Stimulated activated CD8-positive, alpha-beta memory T cell treated with anti-CD3 and anti-CD28 coated beads, Interleukin-12 subunit alpha, Interleukin-12 subunit beta, amount 100 ng/mL, for 24 hours (primary cell): Measurements from ENCODE around the gene GPRC5D.
A peak's percentile ranks its signal among the peaks of the same experiment; 100 is the strongest.

Experiments used
- DNase-seq: peaks from one replicate; pipeline ENCODE4 v3.0.0-alpha.2; 2020; ENCODE audit errors: extremely low read depth

GPRC5D gene

GRCh38 chr12:12952036-12952435 lies at the start of gene GPRC5D:
Gene GPRC5D, minus strand, starts transcription at chr12:12952170. Its CDS starts 1,786 bp downstream, at chr12:12950384.
- DNase-seq, result no peak

DNA sequence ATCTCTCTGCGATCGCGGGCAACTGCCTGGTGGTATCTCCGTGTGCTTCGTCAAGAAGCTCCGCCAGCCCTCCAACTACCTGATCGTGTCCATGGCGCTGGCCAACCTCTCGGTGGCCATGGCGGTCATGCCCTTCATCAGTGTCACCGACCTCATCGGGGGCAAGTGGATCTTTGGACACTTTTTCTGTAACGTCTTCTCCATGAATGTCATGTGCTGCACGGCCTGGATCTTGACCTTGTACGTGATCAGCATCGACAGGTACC lies 49.7 kb upstream of the GPRC5D start:
- no peak for DNase-seq

DNA sequence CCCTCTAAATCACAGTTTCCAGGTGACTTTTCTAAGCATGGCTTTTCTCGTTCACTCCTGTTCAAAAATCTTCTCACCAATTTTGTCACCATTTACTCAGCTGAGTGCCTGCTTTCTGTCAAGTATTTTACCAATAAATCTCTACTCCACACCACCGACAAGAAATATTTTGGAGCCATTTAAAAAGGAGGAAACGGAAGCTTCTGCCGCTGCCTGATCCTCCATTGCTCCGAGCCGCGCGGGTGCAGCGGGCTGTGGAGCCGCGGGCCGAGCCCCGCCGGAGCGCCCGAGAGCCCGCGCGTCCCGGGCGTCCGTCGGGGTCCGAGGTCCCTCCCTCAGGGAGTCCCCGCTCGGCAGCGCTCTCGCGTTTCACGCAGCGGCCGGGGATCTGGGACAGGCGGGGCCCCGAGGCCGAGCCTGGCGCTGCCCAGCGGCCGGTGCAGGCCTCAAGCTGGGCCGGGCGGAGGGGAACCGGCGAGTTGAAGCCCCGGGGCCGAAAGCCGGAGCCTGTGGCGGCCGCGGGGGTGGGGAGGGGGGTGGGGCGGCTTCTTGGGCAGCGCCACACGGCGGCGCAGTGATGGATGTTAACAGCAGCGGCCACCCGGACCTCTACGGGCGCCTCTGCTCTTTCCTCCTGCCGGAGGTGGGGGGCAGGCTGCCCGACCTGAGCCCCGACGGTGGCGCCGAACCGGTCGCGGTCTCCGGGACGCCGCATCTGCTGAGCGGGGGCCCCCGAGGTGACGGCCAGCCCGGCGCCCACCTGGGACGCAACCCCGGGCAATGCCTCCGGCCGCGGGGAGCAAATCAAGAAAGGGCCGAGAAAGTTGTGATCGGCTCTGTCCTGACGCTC lies 49.2 kb upstream of the GPRC5D start:
- DNase-seq, result no peak

GRCh38 chr12:13000616-13000924 lies 48.6 kb upstream of the GPRC5D start:
- DNase-seq, result no peak

DNA sequence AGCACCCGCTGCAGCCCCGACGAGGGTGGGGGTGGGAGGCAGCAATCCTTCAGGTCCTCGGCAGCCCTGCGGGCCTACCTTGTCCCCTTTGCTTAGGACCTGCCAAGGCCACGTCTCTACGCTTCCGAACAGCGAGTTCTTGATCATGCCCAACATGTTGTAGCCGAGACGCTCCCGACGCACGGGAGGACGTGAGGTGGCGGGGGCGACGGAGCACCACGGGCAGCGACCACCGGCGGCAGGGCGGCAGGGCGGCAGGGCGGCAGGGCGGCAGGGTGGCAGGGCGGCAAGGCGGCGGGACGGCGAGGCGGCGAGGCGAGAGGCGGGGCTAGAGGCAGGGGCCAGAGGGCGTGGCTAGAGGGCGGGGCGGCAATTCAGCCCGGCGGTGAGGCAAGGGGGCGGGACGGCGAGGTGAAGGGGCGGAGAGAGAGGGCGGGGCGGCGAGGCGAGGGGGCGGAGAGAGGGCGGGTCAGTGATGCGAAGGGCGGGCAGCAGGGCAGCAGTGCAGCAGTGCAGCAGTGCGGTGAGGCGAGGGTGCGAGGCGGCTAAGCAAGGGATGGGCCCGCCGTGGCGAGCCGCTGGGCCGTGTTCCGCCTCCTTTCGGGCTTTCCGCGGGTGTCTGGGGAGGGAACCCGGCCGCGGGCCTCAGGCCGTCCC lies 48.1 kb upstream of the GPRC5D start, which contains the start of gene HEBP1:
TSS of gene HEBP1 (minus strand) at position 307 of the 657 bp plus-strand sequence. CDS start at position 156, 151 bp downstream.
- peak; percentile 84 for DNase-seq

DNA sequence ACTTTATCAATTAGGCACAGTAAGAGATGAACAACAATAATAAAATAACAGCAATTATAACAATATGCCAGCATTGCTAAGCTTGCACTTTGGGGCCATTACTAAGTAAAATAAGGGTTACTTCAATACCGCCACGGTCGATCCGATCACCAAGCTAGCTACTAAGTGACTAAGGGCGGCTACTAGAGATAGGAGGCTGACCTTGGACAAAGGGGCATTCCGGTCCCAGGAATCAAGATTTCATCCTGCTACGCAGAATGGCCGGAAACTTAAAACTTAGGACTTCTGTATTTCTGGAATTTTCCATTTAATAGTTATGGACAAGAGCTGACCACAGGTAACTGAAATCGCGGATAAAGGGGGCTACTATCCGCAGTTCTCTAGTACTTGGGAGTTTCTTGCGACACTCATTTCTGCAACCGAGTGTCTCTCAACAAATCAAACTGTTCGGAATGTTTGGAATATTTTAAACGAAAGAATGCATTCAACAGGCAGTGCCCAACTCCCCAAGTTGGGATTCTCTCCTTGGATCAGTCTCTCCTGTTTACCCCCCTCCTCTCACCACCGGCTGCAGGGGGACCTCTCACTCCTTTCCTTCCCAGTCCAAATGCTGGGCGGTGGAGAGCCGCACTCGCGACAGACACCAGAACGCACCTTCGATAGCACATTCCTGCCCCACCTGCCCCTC lies 47.4 kb upstream of the GPRC5D start:
- no peak for DNase-seq

GRCh38 chr12:12998248-12998647 lies 46.3 kb upstream of the GPRC5D start:
- no peak for DNase-seq

GRCh38 chr12:12997734-12998133 lies 45.8 kb upstream of the GPRC5D start:
- DNase-seq, result no peak

DNA sequence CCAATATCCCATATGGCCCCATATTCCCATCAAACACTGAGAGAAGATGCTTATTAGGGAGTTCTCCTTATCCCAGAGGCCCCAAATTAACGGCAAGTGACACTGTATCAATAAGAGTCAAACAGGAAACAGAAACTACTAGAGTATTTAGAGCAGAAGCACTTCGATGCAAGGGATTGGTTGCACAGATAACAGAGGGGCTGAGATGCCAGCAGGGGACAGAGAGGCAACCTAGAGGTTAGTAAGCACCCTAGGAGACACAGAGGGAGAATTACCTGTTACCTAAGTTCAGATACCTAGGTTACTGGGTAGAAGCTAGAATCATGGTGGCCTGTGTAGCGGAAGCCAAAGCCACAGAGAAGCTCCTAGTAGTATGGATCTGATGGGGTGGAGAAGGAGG lies 45.2 kb upstream of the GPRC5D start:
- no peak for DNase-seq

DNA sequence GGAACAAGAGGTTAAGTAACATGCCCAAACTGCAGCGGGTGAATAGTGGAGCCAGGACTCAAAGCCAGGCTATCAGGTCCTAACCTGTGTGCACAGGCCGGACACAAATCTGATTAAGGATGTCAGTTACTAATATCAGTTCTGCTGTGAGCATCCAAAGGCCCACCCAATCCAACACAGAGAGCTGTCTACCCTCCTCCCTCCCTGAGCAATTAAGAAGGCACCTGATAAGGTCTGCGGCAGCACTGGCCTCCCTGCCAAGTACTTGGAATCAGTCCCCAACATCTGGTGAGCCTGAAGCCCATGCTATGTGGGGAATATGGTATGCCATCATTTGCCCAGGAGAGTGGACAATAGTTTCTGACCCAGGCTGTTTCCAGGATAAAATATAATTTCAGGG lies 44.2 kb upstream of the GPRC5D start:
- DNase-seq, result no peak

DNA sequence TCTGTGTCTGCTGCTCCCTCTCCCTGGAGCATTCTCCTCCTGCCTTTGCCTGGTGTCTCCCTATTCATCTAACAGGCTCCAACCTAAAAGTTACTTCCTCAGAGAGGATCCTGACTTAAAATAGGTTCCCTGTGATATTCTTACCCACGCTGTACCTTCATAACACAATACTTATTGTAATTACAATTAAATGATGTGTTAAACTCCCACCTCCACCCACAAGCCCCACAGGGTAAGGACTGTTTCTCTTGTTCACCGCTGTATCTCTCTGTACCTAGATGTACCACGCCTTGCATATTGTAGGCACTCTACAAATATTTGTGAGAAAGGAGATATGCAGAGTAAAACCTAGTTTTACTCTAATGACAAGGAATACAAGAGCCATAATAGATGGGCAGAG lies 43.1 kb upstream of the GPRC5D start:
- no peak for DNase-seq

GRCh38 chr12:12993367-12993766 lies 41.4 kb upstream of the GPRC5D start:
- DNase-seq, result no peak

- DNase-seq, result no peak
Observed at GRCh38 chr12:12992418-12993130, 40.6 kb upstream of the GPRC5D start.

- no peak for DNase-seq
Observed at GRCh38 chr12:12990700-12991468, 38.9 kb upstream of the GPRC5D start.

DNA sequence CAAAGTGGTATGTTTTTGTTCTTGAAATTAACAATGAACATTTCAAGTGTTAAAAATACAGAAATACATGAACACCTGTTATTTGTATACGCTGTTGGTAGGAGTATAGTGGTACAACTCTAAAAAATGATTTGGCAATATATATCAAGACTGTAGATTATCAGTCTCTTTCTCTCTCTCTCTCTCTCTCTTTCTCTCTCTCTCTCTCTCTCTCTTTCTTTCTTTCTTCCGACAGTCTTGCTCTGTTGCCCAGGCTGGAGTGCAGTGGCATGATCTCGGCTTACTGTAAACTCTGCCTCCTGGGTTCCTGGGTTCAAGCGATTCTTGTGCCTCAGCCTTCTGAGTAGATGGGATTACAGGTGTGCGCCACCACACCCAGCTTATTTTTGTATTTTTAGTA lies 35.5 kb upstream of the GPRC5D start:
- DNase-seq, result no peak

DNA sequence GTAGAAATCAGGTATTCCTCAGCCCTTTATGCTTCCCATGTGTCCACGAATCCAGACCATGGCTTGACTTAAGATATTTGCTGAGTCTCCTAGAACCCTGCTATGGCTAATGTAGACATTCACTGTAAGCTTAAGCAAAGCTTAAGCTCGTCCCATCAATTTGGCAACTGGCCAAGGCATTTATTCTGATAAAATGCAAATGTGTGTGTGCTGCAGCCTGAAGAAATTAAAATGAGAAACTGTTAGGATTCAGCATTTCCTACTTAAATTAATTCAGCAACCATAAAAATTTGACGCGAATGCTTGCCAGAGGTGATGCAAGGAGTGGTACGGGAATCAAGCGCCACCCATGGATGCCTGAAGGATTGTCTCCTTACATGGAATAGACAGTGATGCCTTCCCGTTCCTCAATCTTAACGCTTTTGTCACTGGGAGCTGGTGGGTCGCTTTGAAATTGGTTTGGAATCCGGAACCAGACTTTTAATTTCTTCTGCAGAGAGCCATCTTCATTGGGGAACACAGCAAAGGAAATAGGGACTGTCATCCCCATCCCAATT lies 34.9 kb upstream of the GPRC5D start:
- DNase-seq, result no peak

DNA sequence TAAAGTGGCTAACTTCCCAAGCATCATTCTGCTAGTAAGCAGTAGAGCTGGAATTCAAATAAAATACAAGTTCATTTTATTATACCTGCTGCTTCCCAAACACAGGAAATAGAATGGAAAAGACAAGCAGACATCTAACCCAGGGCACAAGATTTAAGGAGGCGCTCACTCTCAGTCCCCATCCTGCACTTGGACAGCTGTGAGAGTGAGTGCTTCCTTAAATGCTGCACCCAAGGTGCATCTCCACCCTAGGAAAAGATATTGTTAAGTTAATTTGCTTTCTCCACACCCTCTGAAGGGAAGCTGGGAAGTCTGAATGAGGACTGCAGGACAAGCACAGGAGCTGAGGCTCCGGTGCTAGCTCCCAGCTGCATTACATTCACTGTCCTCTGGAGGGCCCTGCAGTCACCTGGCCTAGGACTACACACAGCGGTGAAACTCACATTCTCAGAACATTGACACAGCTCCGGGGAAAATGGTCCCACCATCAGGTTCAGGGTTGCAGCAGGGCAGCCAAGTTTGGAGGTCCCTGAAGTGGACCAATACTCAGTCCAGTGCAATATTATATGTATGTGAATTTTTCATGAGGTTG lies 33.9 kb upstream of the GPRC5D start:
- no peak for DNase-seq

- DNase-seq, result no peak
Observed at GRCh38 chr12:12984149-12984548, 32.2 kb upstream of the GPRC5D start.

GRCh38 chr12:12983420-12984035 lies 31.6 kb upstream of the GPRC5D start:
- DNase-seq, result no peak

DNA sequence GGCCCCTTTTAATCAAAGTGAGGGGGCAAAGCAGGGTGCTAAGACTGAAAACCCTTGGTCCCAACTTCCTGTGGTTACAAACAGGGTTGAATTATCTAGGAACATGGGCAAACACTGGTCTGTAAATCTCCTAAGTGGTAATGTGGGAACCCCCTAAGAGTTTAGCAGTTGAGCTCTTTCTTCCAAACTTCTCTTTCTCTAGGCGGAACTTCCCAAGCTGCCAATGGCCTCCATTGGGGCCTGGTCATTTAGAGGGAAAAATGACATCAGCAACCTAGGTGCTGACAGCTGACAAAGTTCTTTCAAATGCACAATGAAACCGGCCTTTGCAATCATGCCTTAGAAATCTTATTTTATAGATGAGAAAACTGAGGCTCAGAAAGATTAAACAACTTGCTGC lies 30.4 kb upstream of the GPRC5D start:
- no peak for DNase-seq
